ENCODE data around the gene F3.

DNA sequence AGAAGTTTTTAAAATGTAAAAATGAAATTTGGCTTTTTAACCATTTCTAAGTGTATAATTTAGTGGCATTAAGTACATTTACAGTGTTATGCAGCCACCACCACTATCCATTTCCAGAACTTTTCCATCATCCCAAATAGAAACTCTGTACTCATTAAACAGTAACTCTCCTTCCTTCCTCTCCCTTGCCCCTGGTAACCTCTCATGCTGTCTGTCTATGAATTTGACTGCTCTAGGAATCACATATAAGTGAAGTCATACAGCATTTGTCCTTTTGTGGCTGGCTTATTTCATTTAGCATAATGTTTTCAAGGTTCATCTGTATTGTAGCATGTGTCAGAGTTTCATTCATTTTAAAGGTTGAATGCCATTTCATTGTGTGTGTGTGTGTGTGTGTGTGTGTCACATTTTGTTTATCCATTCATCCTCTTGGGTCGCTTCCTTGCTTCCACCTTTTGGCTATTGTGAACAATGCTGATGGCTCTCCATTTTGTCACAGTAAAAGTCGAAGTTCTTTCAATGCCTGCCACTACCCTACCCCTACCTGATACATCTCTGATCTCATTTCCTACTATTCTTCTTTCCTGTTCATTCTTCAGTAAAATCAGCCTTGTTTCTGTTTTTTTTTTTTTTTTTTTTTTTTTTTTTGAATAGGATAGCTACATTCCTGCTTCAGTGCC is 45.3 kb downstream of the F3 start:
- TF ChIP-seq, protein P1, sequence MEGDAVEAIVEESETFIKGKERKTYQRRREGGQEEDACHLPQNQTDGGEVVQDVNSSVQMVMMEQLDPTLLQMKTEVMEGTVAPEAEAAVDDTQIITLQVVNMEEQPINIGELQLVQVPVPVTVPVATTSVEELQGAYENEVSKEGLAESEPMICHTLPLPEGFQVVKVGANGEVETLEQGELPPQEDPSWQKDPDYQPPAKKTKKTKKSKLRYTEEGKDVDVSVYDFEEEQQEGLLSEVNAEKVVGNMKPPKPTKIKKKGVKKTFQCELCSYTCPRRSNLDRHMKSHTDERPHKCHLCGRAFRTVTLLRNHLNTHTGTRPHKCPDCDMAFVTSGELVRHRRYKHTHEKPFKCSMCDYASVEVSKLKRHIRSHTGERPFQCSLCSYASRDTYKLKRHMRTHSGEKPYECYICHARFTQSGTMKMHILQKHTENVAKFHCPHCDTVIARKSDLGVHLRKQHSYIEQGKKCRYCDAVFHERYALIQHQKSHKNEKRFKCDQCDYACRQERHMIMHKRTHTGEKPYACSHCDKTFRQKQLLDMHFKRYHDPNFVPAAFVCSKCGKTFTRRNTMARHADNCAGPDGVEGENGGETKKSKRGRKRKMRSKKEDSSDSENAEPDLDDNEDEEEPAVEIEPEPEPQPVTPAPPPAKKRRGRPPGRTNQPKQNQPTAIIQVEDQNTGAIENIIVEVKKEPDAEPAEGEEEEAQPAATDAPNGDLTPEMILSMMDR (IDR thresholded peaks at IDR 0.05) = no peak
- TF ChIP-seq EZH2phosphoT487 (IDR thresholded peaks at IDR 0.05) = no peak

Measured in neural progenitor cell (in vitro differentiated cells).